ENCODE results near the gene CHPF.
A peak's percentile ranks its signal among the peaks of the same experiment; 100 is the strongest.

CHPF gene

DNA sequence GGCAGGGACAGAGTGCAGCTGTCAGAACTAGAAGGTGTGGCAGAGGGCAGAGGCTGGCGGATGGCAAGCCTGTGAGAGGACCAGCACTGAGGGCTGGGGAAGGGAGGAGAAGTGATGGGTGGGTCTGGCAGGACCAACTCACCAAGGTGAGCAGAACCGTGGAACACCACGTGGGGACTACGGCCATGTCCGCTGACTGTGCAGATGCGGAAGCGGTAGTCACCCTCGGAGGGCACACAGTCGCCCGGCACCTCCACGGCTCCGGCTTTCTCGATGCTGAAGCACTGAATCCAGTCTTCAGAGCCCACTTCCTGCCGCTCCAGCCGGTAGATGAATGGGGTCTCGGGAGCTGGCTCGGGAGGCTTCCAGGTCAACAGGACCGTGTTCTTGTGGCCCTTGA, 23.5 kb upstream of the CHPF start:
- no peak for DNase-seq (ENCODE audit: low read depth)

DNA sequence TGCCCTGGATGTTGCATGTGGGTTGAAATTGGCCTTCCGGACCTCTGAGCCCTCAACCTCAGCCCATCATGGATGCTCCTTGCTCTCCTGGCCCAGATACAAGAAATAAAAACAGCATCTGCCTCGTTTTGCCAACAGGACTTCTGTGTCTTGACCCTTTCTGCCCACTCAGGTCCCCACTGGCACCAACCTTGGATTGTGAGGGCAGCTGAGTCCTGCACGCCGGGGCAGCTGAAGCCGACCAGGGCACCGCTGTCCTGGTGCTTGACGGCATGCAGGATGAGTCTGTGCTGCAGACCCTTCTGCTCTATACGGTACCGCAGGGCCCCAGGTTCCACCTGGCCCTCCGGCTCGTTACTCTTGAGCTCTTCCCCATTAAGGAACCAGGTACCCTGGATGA, 23.0 kb upstream of the CHPF start:
- DNase-seq (ENCODE audit: low read depth): no peak

DNA sequence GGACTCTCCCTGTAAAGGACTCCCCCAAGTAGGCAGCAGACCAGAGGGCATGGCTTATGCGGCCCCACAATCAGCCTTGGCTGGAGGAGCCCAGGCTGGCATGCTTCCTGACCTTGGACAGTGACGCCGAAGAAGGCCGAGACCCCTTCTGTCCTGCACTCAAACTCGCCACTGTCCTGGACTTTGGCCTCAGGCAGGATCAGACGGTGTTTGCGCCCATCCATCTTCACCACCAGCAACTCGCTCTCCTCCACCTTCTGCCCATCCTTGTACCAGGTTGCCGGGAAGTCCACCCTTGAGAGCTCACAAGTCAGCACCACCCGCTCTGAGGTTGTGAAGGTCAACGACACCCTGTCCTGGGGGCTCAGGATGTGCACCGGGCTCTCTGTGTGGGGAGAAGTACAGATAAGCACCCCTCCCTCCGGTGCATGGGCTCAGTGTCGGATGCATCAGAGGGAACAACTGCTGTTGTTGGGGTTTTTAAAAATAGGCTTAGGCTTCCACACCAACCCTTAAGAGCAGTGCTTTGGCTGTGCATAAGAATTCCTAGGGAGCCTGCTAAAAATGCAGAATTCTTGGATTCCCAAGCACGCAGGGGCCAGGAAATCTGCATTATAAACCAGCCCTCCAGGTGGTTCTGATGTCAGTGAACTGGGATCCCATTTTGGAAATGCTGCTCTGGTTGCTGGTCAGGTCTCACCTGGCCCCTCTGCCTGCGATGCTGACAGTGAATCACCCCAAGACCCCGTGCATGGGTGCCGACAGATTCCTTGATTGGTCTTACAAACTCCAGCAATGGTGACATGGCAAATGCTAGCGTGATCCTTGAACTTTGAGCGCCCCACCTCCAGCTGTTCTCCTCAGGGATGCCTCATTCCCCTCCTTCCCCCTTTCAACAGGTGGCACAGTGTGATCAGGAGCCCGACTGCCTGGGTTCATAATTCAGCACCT, 21.8 kb upstream of the CHPF start:
- no peak for DNase-seq (ENCODE audit: low read depth)

DNA sequence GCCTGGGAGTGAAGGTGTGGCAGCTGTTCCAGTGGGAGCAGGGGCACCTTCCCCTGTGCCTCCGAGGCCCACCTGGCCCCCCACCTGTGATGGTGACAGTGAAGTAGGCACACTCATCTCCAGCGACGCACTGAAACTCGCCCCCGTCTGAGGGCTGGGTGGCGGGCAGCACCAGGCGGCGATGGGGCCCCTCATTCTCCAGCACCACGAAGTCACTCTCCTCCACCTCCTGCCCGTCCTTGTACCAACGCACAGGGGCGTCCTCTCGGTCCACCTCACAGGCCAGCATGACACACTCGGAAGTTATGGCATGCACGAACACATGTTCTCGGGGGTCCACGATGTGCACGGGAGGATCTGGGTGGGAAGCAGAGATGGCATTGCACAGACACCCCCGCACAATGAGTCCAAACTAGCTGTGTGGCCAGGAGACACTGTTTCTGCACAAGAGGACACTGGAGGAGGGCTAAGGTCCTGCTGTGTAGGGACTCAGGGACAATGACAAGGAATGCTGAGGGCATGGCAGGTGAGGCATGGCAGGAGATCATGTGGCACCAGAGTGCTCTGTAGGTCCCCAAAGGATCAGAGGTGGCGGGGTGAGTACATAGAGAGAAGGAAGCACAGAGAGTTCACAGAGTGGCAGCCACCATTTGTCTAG, 19.8 kb upstream of the CHPF start:
- no peak for DNase-seq (ENCODE audit: low read depth)

DNA sequence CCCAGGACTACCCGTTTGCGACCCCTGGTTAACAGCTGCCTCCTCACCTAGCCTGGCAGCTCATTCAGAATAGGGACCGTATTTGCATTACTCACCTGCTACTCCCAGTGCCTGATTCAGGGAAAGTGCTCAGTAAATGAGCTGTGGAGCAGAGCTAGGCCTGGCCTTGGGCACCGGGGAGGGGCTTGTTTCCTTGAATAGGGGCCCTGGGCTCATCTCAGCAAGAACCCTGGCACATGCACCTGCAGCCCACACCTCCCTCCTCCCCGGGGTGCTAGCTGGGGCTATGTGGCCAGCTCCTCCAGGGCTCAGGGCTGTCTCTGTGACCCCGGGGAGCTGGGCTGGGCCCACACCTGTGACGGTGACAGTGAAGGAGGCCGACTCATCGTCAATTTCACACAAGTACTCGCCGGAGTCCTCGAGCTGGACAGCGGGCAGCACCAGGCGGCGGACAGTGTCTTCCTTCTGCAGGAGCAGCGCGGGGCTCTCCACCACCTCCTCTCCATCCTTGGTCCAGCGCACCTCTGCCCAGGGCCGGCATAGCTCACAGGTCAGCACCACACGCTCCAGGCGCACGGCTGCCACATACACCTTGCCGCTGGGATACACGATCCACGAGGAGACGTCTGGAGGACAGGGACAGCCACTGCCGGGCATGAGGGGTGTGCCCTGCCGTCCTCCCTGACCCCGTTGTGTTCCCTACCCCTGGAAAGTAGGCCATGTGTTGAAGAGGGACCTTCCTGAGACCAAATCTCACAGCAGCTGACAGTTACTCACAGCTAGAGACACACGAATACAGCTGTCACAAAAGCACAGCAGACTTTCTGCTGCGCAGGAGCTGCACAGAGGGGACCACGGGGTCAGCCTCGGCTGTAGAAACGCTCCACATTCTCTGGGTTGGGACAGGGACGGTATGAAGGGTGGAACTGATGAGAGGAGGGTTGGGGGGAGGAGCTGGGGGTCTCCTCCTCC, 18.7 kb upstream of the CHPF start:
- DNase-seq (ENCODE audit: low read depth): no peak

DNA sequence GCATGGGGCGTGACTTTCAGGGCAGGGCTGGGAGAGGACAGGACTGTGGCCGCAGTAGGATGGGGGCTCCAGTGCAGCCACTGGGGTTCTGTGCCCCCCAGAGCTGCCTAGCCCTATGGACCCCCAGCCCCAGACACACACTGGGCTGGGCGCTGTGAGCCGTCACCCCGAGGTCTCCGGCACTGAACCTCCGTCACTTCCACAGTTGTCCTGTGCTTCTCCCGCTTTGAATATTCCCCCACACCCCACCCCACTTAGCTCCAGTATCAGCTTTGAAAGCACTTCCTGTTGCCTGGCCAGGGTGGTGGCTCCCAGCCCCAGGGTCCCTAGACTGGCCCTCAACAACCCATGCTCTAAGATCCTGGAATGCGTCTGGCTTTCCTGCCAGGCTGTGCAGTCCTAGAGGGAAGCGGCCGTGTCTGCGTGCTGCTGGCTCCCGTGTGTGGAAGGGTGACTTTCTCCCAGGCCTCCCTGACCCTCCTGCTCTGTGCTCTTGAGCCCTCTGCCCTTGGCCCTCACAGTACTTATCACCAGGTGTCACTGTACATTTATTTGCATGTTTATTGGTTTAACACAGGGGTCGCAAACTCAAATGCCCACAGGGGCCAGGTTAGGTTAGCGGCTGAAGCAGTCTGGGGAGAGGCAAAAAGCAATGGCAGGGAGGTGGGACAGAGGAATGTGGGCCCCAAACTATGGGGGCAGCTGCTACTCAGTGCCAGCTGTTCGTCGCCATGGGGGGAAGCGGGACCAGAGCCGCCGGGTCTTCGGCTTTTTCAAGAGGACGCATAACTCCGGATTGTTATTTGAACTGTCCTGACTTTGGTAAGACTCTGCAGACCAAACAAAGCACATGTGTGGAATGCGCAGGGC, 17.8 kb upstream of the CHPF start:
- no peak for DNase-seq (ENCODE audit: low read depth)

DNA sequence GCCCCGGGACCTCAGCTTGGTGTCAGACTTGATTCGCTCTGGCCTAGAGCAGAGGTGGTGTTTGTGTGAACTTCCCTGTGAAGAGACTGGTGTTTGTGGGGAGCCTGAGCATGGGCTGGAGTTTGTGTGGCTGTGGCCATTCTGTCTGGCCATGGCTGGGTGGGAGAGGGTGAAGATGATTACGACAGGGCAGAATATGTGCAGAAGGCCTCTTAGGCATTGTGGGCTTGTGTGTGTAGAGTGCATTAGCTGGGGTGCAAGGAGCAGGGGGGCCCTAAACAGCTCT, 17.2 kb upstream of the CHPF start:
- DNase-seq (ENCODE audit: low read depth): no peak

DNA sequence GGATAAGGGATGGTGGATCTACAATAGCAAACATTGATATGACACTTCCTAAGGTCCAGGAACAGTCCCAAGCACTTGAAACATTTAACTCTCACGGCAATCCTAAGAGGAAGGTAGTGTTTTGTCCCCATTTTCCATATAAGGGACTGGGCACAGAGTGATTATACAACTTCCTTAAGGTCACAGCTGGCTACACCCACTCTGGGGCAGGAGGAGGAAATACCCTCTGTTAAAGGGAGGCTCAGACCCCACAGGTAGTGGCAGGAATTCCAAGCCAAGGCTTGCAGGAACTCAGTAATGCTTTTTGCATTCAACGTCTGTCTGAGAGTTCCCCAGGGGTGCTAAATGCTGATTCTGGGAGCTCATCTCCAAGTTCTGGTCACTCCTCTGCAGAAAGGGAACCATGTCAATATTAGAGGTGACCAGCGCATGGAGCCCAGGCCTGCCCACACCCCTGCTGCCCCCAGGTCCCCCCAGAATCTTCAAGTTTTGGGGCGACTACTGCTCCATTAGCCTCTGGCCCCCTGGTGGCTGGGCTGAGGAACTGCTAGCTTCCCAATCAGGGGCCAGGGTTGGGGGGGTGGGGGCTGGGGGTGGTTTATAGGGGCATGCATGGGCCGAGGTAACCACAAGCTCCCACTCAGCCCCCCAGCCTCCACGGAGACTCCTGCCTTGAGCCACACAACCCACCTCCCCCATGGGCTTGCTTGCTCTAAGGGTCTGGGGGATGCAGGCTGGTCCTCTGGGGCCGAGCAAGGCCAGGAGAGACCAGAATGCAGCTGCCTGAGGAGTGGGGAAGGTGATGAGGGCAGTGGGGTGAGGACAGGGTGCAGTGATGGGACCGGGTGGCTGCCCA, 16.7 kb upstream of the CHPF start:
- DNase-seq (ENCODE audit: low read depth): no peak

DNA sequence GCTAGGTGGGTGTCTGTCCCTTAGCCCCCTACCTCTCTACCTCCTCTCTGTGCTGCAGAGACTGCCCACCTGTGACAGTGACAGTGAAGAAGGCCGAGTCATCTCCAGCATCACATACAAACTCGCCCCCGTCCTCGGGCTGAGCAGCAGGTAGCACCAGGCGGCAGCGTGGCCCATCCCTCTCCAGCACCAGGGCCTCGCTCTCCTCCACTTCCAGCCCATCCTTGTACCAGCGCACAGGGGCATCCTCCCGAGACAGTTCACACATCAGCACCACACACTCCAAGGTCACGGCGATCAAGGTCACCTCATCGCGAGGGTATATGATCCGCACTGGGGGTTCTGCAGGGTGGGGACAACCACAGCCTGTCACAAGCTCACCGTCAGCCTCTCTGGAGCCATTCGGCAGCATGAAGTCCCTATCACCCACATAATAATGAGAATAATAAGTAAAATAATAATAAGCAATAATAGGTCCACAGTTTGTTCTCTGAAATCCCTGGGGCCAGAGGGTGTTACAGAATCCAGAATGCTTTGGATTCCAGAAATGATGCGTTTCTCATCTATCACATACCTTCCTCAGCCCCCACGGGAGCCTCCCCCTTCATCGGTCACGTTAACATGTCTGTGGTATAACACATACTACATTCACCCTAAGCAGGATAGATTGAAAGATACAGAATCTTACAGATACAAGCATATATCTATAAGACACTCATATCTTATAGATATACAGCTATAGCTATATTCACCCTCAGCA, 15.7 kb upstream of the CHPF start:
- DNase-seq (ENCODE audit: low read depth): no peak

DNA sequence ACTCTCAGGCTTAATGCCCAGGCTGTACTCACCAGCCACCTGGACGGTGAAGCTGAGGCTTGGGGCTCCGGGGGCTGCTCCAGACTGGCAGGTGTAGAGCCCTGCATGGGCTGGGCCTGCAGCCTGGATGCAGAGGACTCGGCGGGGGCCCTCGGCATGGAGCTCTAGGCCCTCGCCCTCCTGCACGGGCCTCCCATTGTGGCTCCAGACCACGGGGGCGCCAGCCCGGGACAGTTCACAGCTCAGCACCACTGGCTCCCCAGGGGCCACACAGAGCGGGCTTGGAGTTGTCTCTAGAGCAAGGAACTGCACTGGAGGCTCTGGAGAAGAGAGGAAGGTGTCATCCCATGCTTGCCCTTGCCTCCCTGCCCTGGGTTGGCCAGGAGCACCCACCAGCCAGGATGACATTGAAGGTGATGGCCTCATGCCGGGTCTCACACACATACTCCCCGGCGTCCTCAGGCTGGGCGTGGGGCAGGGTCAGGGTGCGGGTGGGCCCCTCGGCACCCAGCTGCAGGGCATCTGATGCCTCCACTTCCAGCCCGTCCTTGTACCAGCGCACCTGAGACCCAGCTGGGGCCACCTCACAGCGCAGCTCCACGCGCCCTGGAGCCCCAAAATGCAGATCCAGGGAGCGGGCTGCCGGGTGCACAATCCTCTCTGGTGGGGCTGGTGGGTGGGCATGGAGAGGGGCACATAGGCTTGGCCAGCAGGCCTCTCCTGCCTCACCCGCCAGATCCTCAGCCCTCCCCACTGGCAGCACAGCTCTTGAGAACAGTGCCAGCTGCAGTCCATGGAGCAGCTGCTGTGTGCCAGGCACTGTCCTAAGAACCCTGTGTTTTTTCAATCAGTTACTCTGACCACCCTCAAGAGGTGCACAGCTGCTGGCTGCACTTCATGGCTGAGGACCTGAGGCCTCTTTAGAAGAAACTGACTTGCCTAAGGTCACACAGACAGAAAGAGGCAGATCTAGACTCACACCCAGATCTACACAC, 14.5 kb upstream of the CHPF start:
- DNase-seq (ENCODE audit: low read depth): no peak

DNA sequence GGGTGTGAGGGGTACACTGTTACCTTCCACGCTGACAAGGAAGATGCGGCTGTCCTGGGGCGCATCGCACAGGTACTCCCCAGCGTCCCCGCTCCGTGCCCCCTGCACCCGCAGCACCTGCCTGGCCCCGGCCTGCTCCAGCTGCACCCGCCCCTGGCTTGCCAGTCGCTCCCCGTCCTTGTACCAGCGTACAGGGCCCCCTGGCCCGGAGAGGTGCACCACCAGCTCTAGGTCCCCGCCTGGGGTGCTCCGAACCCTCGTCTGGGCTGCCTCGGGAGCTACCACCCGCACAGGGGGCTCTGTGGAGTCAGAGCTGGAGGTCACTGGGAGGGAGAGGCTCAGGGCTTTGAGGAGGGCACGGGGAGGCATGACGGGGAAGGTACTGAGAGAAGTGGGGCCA, 13.7 kb upstream of the CHPF start:
- no peak for DNase-seq (ENCODE audit: low read depth)

DNA sequence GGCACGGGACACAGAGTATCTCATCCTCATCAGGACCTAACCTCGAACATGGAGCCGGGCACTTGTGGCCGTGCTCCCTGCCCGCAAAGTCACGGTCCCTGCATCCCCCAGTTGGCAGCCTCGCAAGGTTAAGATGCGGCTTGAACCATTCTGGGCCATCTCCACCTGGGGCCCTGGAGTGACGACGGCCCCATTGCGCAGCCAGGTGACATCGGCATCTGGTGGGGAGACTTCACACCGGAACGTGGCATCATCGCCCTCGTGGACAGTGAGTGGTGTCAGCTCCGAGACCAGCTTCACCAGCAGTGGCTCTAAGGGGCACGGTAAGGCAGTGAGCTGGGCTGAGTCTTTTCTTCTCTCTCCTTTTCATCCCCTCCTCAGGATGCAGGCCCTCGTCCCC, 12.8 kb upstream of the CHPF start:
- no peak for DNase-seq (ENCODE audit: low read depth)

DNA sequence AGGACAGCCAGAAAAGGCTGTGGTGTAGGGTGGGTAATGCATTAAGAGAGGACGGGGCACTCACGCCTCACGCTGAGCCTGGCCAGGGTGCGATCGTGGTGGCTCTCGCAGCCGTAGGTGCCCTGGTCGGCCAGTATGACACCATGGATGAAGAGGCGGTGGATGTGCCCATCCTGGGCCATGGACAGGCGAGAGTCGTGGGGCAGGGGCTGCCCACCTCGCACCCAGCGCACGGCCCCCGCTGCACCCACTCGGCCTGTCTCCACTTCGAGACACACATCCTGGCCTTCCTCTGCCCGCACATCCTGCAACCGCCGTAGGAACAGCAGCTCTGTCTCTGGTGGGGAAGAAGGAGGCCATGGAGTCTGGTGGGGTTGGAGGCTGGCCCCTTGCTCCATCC, 12.3 kb upstream of the CHPF start:
- DNase-seq (ENCODE audit: low read depth): no peak

DNA sequence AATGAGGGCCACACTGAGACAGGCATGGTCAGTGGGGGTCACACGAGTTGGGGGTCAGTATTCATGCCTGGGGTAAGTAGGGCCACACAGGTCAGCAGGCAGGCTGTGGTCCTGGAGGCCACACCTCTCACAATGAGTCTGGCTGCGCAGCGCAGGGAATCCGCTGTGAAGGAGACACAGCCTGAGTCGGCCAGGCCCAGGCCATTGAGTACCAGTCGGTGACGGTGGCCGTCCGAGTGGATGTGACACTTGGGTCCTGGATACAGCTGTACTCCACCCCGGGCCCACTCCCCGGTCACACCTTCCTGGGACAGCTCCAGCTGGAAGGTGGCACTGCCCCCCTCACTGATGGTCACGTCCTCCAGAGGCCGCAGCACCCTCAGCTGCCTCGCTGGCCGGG, 10.7 kb upstream of the CHPF start:
- no peak for DNase-seq (ENCODE audit: low read depth)

DNA sequence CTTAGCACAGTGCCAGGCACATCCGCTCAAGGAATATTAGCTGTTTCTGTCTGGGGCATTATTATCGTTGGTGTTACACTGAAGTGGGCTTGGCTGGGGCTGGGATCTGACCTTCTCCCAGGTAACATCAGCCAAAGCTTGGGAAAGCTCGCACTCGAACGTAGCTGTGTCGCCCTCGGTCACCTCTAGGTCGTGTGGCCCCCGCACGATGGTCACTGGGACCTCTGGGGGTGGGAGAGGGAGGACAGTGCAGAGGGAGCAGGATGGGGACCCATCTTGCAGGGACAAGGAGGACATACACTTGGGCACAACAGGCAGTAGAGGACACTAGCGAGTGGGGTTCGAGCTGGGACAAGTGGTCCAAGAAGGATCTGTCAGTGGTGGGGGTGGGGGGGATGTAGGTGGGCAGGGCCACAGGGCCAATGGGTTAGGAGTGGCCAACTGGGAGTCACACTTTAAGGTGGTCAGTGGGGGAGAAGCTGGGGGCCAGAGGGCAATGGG, 9.9 kb upstream of the CHPF start:
- DNase-seq (ENCODE audit: low read depth): no peak

DNA sequence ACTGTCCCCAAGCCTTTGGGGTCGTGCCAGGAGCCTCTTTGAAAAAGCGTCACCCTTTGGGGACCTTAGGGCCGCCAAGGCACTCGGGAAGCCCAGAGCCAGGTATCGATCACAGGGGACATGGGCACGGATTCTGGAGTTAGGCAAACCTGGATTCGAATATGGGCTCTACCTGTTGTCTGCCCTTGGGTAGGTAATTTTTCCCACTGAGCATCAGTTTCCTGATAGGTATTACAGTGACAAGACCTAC, 9.5 kb upstream of the CHPF start:
- DNase-seq (ENCODE audit: low read depth): no peak

DNA sequence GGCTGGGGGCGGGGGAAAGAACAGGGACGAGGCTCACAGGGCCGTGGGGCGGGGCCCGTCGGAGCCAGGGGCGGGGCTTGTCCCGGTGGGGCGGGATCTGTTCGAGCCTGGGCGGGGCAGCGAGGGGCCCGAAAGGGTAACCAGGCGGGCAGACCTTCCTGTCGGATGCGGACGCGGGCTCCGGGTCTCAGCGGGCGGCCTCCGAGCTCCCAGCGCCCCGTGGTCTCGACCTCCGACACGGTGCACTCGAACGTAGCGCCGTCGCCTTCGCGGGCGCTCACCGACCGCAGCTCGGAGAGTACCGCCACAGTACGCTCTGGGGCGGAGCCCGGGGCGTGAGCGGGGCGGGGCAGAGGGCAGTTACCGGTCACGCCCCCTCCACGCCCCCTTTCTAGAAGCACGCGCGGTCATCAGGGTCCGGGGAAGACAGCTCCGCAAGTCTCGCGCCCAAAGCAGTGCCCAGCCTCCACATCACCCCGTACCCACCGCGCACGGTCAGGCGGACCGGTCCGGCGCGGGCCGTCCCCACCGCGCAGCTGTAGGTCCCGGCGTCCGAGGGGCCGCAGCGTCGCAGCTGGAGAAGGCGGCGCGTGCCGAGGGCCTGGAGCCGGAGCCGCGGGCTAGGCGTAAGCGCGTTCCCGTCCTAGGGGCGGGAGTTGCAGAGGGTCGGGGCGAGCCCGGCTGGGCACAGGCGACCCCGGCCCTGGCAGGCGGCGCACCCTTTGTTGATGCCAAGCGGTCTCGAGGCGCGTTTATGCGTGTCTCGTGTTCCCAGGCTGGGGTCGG, 9.0 kb upstream of the CHPF start:
- DNase-seq (ENCODE audit: low read depth): peak; percentile 56
